B cell (primary cell): ENCODE measurements around the gene SMIM12. TPM values are rescaled to one million over a fixed set of nuclear protein-coding genes. Genes with fewer than 3 reads are reported as not detected.

Experiments
- ATAC-seq: fragments of 200-7000 bp; cut with Tn5 transposase; one replicate; pipeline ENCODE4 v1.10.0; 2021; ENCODE audit warnings: low read depth, mild to moderate bottlenecking, moderate number of reproducible peaks, moderate library complexity
- CTCF ChIA-PET: fragments of 350-600 bp; sonication (Branson Sonifier 250); formaldehyde crosslinking; loops from one replicate; lab custom pipeline; 2021; ENCODE audit warnings: antibody characterized with exemption, inconsistent platforms; lab: Charles Lee
- POLR2A ChIA-PET: fragments of 350-600 bp; sonication (Branson Sonifier 250); formaldehyde crosslinking; loops from one replicate; lab custom pipeline; 2021; ENCODE audit warnings: antibody characterized with exemption; lab: Charles Lee
- DNase-seq: peaks from one replicate; pipeline ENCODE4 v3.0.0; 2013
- H2AFZ ChIP-seq: 2 replicates; pipeline ENCODE4 v1.6.1; 2012; ENCODE audit warnings: mild to moderate bottlenecking, low read depth, low read length; ENCODE audit not compliant: insufficient read depth, poor library complexity, severe bottlenecking
- H3K27ac ChIP-seq, 2 donors: 1 replicate in 1 of 2; 2 replicates in 1 of 2; pipeline ENCODE4 v1.5.1; 2012 to 2013; ENCODE audit warnings: low read length in 2 of 2, mild to moderate bottlenecking in 2 of 2, moderate library complexity in 1 of 2
- H3K27me3 ChIP-seq, 4 experiments: fragments of 200-600 bp in 1 of 4; sonication (generic) in 1 of 4; replicated peaks in 1 of 4; 1 replicate in 2 of 4; 2 replicates in 2 of 4; pipeline versions ENCODE4 v1.6.1 to v1.7.0; 2013 to 2016; ENCODE audit warnings: low read length in 3 of 4, mild to moderate bottlenecking in 2 of 4, mixed read lengths in 1 of 4, moderate library complexity in 1 of 4; ENCODE audit not compliant: insufficient read depth in 4 of 4, control insufficient read depth in 3 of 4; ENCODE audit errors: control extremely low read depth in 1 of 4
- H3K36me3 ChIP-seq, 2 experiments: replicated peaks in 1 of 2; 1 replicate in 1 of 2; 2 replicates in 1 of 2; pipeline versions ENCODE4 v1.6.1 to v1.7.1; 2013; ENCODE audit warnings: low read length in 1 of 2; ENCODE audit not compliant: insufficient read depth in 2 of 2, control insufficient read depth in 1 of 2; ENCODE audit errors: control extremely low read depth in 1 of 2, extremely low read depth in 1 of 2
- H3K4me1 ChIP-seq, 2 donors: fragments of 200-600 bp in 1 of 2; sonication (generic) in 1 of 2; 1 replicate in 1 of 2; 2 replicates in 1 of 2; pipeline versions ENCODE4 v1.5.1 to v1.6.1; 2013 to 2017; ENCODE audit warnings: low read length in 2 of 2; ENCODE audit not compliant: control insufficient read depth in 2 of 2, insufficient read depth in 2 of 2
- H3K4me2 ChIP-seq: replicated peaks from 2 replicates; pipeline ENCODE3; 2012; ENCODE audit warnings: mild to moderate bottlenecking, low read depth, low read length; ENCODE audit not compliant: poor library complexity, severe bottlenecking
- H3K4me3 ChIP-seq, 5 experiments: fragments of 200-600 bp in 1 of 5; sonication (generic) in 1 of 5; 1 replicate in 3 of 5; 2 replicates in 2 of 5; pipeline versions ENCODE4 v1.5.1 to v1.7.0; 2011 to 2016; ENCODE audit warnings: low read length in 4 of 5, mild to moderate bottlenecking in 4 of 5, low read depth in 2 of 5, control low read depth in 1 of 5, moderate library complexity in 1 of 5; ENCODE audit not compliant: insufficient read depth in 1 of 5; ENCODE audit errors: control extremely low read depth in 1 of 5, extremely low read depth in 1 of 5
- H3K79me2 ChIP-seq: fragments of 200-600 bp; sonication (generic); one replicate; pipeline ENCODE4 v1.6.0; 2016; ENCODE audit warnings: low read length; ENCODE audit not compliant: control insufficient read depth, insufficient read depth
- H3K9ac ChIP-seq: fragments of 200-600 bp; sonication (generic); 2 replicates; pipeline ENCODE4 v1.6.1; 2017; ENCODE audit warnings: mild to moderate bottlenecking, low read length, moderate library complexity
- H3K9me3 ChIP-seq, 3 donors: one replicate each; pipeline versions ENCODE4 v1.6.1 to v1.7.1; 2013; ENCODE audit warnings: low read length in 2 of 3; ENCODE audit not compliant: control insufficient read depth in 2 of 3, insufficient read depth in 1 of 3; ENCODE audit errors: control extremely low read depth in 1 of 3
- H4K20me1 ChIP-seq: 2 replicates; pipeline ENCODE4 v1.6.0; 2012; ENCODE audit warnings: mild to moderate bottlenecking, low read length; ENCODE audit not compliant: insufficient read depth, control insufficient read depth, poor library complexity, severe bottlenecking
- H3K27ac Mint-ChIP-seq: one replicate; pipeline ENCODE4 v1.8.0; 2021; ENCODE audit warnings: mixed read lengths
- H3K27me3 Mint-ChIP-seq: one replicate; pipeline ENCODE4 v1.8.0; 2021; ENCODE audit warnings: mixed read lengths
- H3K4me1 Mint-ChIP-seq: one replicate; pipeline ENCODE4 v1.8.0; 2021; ENCODE audit warnings: mixed read lengths
- H3K4me3 Mint-ChIP-seq: one replicate; pipeline ENCODE4 v1.8.0; 2021; ENCODE audit warnings: mixed read lengths
- H3K9me3 Mint-ChIP-seq: one replicate; pipeline ENCODE4 v1.8.0; 2022; ENCODE audit warnings: mixed read lengths; ENCODE audit not compliant: insufficient read depth
- CTCF ChIP-seq: fragments of 200-600 bp; IDR thresholded peaks from one replicate; pipeline ENCODE4 v1.8.0; 2022; ENCODE audit warnings: antibody characterized with exemption, mild to moderate bottlenecking
- EZH2 ChIP-seq: IDR thresholded peaks from 2 replicates; pipeline ENCODE4 v1.6.1; 2012; ENCODE audit warnings: borderline replicate concordance, low read depth, mild to moderate bottlenecking, moderate library complexity, low read length; ENCODE audit not compliant: insufficient read depth, poor library complexity, severe bottlenecking
- WGBS: methylation state at CpG from one replicate; pipeline ENCODE4 v1.1.5; 2013; ENCODE audit warnings: missing lambda C conversion rate; ENCODE audit not compliant: insufficient coverage; 5-methylcytosine and 5-hydroxymethylcytosine counted together
- intact Hi-C: fragments of 100-400 bp; cut with micrococcal nuclease; formaldehyde crosslinking; loops from one replicate; pipeline ENCODE4 v1.10.0; 2022
- polyA plus RNA-seq: library from polyadenylated mRNA; depleted of rRNA; stranded (reverse); fragments of >200 nt; gene quantifications from 2 replicates; pipeline ENCODE4 v1.2.3, GENCODE V29; 2012
- total RNA-seq, 2 donors: library from RNA; stranded (reverse); fragments of 120-200 nt in 1 of 2; gene quantifications; 1 replicate in 1 of 2; 2 replicates in 1 of 2; pipeline versions ENCODE4 v1.2.3 to v1.2.4, GENCODE V29; 2013 to 2022

Gene SMIM12
- total and polyA plus RNA-seq, 2 donors (not counting 1 experiment from before 2014, with no cell fraction given), result 26.2 to 33.1 TPM

GRCh38 chr1:34852677-34853217 is 6.8 kb downstream of the SMIM12 start:
- Mint-ChIP-seq H3K27me3 (no peaks in the 10 kb centered on the region), H3K4me1 (peaks cover 16% of the 10 kb centered on the region), H3K4me3 (no peak overlapping the region), H3K9me3 (no peaks in the 10 kb centered on the region), H3K27ac (peak overlapping the region; percentile 41)
- no peak overlapping the region for H3K4me3 ChIP-seq
- H2AFZ ChIP-seq, result no peak overlapping the region
- no peak overlapping the region for H3K9ac ChIP-seq
- intact Hi-C loops, result loop anchor here (1.0 to 10.0 kb wide), 4 partner anchors 14 to 922 kb away; partner anchors contain the start of genes KIAA0319L and NCDN
- H3K27ac ChIP-seq, result no peak overlapping the region
- DNase-seq, result peak; percentile 89
- TF ChIP-seq CTCF (peak; percentile 92), EZH2 (no peak)
- no peak overlapping the region for H3K4me2 ChIP-seq
- peaks cover under 1 to 6% of the 10 kb centered on the region in 2 donors for H3K4me1 ChIP-seq
- 47% methylated on average over 6 of the region's 6 CpGs for WGBS
- CTCF ChIA-PET, result interaction anchor here (0.8 to 2.7 kb wide), 7 partner anchors 8 to 704 kb away, joined by 3 to 35 read pairs (median 4); partner anchors contain the start of gene TMEM35B
- peaks cover 0 to 5% (median 0%) of the 10 kb centered on the region in 3 donors for H3K9me3 ChIP-seq
- ATAC-seq, result peak; percentile 100
- H4K20me1 ChIP-seq, result peaks cover 42% of the 10 kb centered on the region
- no peaks in the 10 kb centered on the region for H3K27me3 ChIP-seq
- POLR2A ChIA-PET, result no interaction called here
- peaks cover 34% of the 10 kb centered on the region for H3K79me2 ChIP-seq
- H3K36me3 ChIP-seq, result peaks cover 0 to 44% of the 10 kb centered on the region in 2 experiments

- H3K4me3 ChIP-seq, result no peak overlapping the region
- H3K27me3 ChIP-seq, result no peaks in the 10 kb centered on the region
- H3K9ac ChIP-seq, result no peak overlapping the region
- ChIA-PET POLR2A (no interaction called here), CTCF (interaction anchor here (0.5 to 1.6 kb wide), 3 partner anchors 9 to 273 kb away, joined by 3 to 5 read pairs (median 3); no protein-coding TSS in a partner anchor)
- ATAC-seq, result no peak
- H3K9me3 Mint-ChIP-seq, result no peaks in the 10 kb centered on the region
- WGBS, result 84% methylated on average over 6 of the region's 13 CpGs
- intact Hi-C loops, result loop anchor here (1.0 to 10.0 kb wide), 4 partner anchors 15 to 923 kb away; partner anchors contain the start of genes KIAA0319L and NCDN
- no peaks in the 10 kb centered on the region for H3K27me3 Mint-ChIP-seq
- H3K79me2 ChIP-seq, result peaks cover 39% of the 10 kb centered on the region
- H4K20me1 ChIP-seq, result peaks cover 52% of the 10 kb centered on the region
- H3K4me1 ChIP-seq, result no peaks in the 10 kb centered on the region
- H2AFZ ChIP-seq, result no peak overlapping the region
- H3K4me1 Mint-ChIP-seq, result peaks cover 6% of the 10 kb centered on the region
- H3K36me3 ChIP-seq, result peaks cover 0 to 49% of the 10 kb centered on the region in 2 experiments
- no peak overlapping the region for H3K27ac Mint-ChIP-seq
- H3K9me3 ChIP-seq, result peaks cover 0 to 5% (median 0%) of the 10 kb centered on the region in 3 donors
- no peak for DNase-seq
- H3K4me2 ChIP-seq, result no peak overlapping the region
- no peak overlapping the region for H3K27ac ChIP-seq
- H3K4me3 Mint-ChIP-seq, result no peak overlapping the region
- TF ChIP-seq CTCF, result no peak
- no peak for TF ChIP-seq EZH2
Measured at GRCh38 chr1:34851431-34852105, 8.0 kb downstream of the SMIM12 start.
